DND-41 (cell line): ENCODE measurements around the gene PELI2.

ENCODE experiments used
- EZH2 ChIP-seq: IDR thresholded peaks from 3 replicates; pipeline ENCODE4 v1.6.1; 2012; ENCODE audit warnings: borderline replicate concordance, low read depth, mild to moderate bottlenecking, moderate library complexity, low read length, inconsistent platforms; ENCODE audit not compliant: severe bottlenecking
- TF ChIP-seq, protein P1 (sequence below): IDR thresholded peaks from 2 replicates; pipeline ENCODE4 v1.5.1; 2012; ENCODE audit warnings: borderline replicate concordance, low read length, moderate library complexity, mild to moderate bottlenecking; ENCODE audit not compliant: poor library complexity, severe bottlenecking; ENCODE audit errors: extremely low read depth

DNA sequence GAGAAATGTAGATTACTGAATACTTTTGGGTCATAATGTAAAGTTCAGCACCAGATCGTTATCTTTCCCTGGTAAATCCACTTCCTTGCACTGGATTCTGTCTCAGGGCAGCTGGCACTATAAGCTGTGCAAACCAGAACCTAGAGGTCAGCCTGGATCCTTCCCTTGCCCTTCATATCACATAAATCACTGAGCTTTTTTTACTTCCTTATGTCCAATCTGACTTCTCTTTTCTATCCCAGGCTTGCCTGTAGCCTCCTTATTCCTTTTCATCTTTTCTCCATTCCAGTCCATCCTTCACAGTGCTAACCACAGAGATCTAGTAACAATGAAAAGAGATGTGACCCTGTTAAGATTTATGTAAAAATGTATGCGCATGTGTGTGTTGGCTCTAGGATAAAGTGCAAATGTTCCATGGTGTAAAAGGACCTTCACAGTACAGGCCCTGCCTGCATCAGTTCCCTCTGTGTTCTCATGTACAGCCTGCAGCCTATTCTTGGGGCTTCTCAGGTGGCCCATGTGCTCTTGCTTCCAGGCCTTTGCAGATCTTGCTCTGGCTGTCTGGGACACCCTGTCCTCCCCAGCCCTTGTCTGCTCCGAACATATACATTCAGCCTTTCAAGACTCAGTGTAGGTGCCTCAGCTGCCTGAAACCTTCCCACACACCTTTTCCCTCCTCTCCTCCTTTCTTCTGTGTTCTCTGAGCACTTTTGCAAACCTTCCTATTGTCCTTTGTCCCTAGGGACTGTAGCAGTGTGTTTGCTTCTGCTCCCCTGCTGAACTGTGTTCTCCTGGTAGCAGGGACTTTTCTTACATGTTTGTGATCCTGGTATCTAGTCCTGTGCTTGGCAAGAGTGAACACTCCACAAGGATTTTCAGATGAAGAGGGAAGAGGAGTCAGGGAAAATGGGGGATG is 30.0 kb downstream of the PELI2 start:
- TF ChIP-seq, protein P1, sequence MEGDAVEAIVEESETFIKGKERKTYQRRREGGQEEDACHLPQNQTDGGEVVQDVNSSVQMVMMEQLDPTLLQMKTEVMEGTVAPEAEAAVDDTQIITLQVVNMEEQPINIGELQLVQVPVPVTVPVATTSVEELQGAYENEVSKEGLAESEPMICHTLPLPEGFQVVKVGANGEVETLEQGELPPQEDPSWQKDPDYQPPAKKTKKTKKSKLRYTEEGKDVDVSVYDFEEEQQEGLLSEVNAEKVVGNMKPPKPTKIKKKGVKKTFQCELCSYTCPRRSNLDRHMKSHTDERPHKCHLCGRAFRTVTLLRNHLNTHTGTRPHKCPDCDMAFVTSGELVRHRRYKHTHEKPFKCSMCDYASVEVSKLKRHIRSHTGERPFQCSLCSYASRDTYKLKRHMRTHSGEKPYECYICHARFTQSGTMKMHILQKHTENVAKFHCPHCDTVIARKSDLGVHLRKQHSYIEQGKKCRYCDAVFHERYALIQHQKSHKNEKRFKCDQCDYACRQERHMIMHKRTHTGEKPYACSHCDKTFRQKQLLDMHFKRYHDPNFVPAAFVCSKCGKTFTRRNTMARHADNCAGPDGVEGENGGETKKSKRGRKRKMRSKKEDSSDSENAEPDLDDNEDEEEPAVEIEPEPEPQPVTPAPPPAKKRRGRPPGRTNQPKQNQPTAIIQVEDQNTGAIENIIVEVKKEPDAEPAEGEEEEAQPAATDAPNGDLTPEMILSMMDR = no peak
- TF ChIP-seq EZH2 = no peak
